SU-DHL-6 (cell line): ENCODE data around the gene CTNNA2.

Experiments used
- EZH2phosphoT487 ChIP-seq: fragments of 200-600 bp; sonication (generic), shearing (Covaris generic); conservative IDR thresholded peaks from 2 replicates; pipeline ENCODE4 v1.6.1; 2018; ENCODE audit warnings: mild to moderate bottlenecking, antibody characterized with exemption, low read length, moderate library complexity, mixed read lengths
- TF ChIP-seq, protein P1 (sequence below): fragments of 200-600 bp; sonication (generic); IDR thresholded peaks from one replicate; pipeline ENCODE4 v1.5.1; 2017; ENCODE audit warnings: antibody characterized with exemption, mild to moderate bottlenecking, low read length, moderate library complexity; ENCODE audit not compliant: insufficient read depth, poor library complexity, severe bottlenecking

DNA sequence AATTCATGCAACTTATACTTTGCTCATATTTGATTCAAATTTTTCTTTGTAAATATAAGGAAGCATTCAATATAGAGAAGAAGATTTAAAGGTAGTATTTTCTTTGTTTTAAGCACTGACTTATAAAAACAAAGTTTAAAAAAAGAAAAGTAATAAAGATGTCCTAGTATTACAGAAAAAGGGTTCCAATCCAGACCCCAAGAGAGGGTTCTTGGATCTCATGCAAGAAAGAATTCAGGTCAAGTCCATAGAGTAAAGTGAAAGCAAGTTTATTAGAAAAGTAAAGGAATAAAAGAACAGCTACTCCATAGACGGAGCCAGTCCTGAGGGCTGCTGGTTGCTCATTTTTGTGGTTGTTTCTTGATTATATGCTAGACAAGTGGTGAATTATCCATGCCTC lies 267.9 kb downstream of the CTNNA2 start:
- TF ChIP-seq, protein P1, sequence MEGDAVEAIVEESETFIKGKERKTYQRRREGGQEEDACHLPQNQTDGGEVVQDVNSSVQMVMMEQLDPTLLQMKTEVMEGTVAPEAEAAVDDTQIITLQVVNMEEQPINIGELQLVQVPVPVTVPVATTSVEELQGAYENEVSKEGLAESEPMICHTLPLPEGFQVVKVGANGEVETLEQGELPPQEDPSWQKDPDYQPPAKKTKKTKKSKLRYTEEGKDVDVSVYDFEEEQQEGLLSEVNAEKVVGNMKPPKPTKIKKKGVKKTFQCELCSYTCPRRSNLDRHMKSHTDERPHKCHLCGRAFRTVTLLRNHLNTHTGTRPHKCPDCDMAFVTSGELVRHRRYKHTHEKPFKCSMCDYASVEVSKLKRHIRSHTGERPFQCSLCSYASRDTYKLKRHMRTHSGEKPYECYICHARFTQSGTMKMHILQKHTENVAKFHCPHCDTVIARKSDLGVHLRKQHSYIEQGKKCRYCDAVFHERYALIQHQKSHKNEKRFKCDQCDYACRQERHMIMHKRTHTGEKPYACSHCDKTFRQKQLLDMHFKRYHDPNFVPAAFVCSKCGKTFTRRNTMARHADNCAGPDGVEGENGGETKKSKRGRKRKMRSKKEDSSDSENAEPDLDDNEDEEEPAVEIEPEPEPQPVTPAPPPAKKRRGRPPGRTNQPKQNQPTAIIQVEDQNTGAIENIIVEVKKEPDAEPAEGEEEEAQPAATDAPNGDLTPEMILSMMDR = no peak
- no peak for TF ChIP-seq EZH2phosphoT487
